ENCODE results near the gene TMEM267.
A peak's percentile ranks its signal among the peaks of the same experiment; 100 is the strongest.
"Not testable (repeated sequence)": the region's sequence is repeated elsewhere in the genome, so short reads cannot be mapped to it uniquely, and the experiment has no call there.

Gene TMEM267

GRCh38 chr5:43409809-43410271 lies 73.8 kb downstream of the TMEM267 start:
- DNase-seq (ENCODE audit: low spot score) = no peak

- DNase-seq (ENCODE audit: low spot score) = not testable (repeated sequence)
Measured at GRCh38 chr5:43402524-43403066, 81.1 kb downstream of the TMEM267 start.

GRCh38 chr5:43401827-43402226 lies 81.8 kb downstream of the TMEM267 start:
- no peak for DNase-seq (ENCODE audit: low spot score)

- no peak for DNase-seq (ENCODE audit: low spot score)
Measured at GRCh38 chr5:43400082-43400481, 83.6 kb downstream of the TMEM267 start.

- peak; percentile 77 for DNase-seq (ENCODE audit: low spot score)
Measured at GRCh38 chr5:43396762-43397304, 86.8 kb downstream of the TMEM267 start.
